ENCODE data around the gene CACNB2.
"Not testable (repeated sequence)": the region's sequence is repeated elsewhere in the genome, so short reads cannot be mapped to it uniquely, and the experiment has no call there.

CACNB2 gene

GRCh38 chr10:18134921-18135320 lies 5.3 kb upstream of the CACNB2 start:
- no peaks in the 10 kb centered on the region for H3K9me3 ChIP-seq (ENCODE audit: control insufficient read depth, insufficient read depth, low read length)
- no peaks in the 10 kb centered on the region for H3K36me3 ChIP-seq (ENCODE audit: insufficient read depth, low read length)
- H3K9ac ChIP-seq (ENCODE audit: low read depth, low read length): no peak overlapping the region
- peaks cover 19% of the 10 kb centered on the region for H3K4me1 ChIP-seq (ENCODE audit: insufficient read depth, low read length)

GRCh38 chr10:18136073-18136791 lies 4.0 kb upstream of the CACNB2 start:
- peaks cover 19% of the 10 kb centered on the region for H3K4me1 ChIP-seq (ENCODE audit: insufficient read depth, low read length)
- no peaks in the 10 kb centered on the region for H3K36me3 ChIP-seq (ENCODE audit: insufficient read depth, low read length)
- H3K9me3 ChIP-seq (ENCODE audit: control insufficient read depth, insufficient read depth, low read length): no peaks in the 10 kb centered on the region
- no peak overlapping the region for H3K9ac ChIP-seq (ENCODE audit: low read depth, low read length)

- Histone ChIP-seq H3K4me1 (ENCODE audit: insufficient read depth, low read length) (peaks cover 19% of the 10 kb centered on the region), H3K9ac (ENCODE audit: low read depth, low read length) (no peak overlapping the region), H3K9me3 (ENCODE audit: control insufficient read depth, insufficient read depth, low read length) (no peaks in the 10 kb centered on the region), H3K36me3 (ENCODE audit: insufficient read depth, low read length) (no peaks in the 10 kb centered on the region)
These were observed 3.1 kb upstream of the CACNB2 start for GRCh38 chr10:18137111-18137510.

GRCh38 chr10:18140957-18141845 lies 977 bp downstream of the CACNB2 start:
- Histone ChIP-seq H3K36me3 (ENCODE audit: insufficient read depth, low read length) (no peaks in the 10 kb centered on the region), H3K9ac (ENCODE audit: low read depth, low read length) (peak overlapping the region; percentile 92), H3K4me1 (ENCODE audit: insufficient read depth, low read length) (peaks cover under 1% of the 10 kb centered on the region; the same call in 1 of the 2 replicates), H3K9me3 (ENCODE audit: control insufficient read depth, insufficient read depth, low read length) (no peaks in the 10 kb centered on the region)

GRCh38 chr10:18142151-18142550 lies 1.9 kb downstream of the CACNB2 start:
- Histone ChIP-seq H3K9me3 (ENCODE audit: control insufficient read depth, insufficient read depth, low read length) (no peaks in the 10 kb centered on the region), H3K4me1 (ENCODE audit: insufficient read depth, low read length) (no peaks in the 10 kb centered on the region; the same call in 1 of the 2 replicates), H3K36me3 (ENCODE audit: insufficient read depth, low read length) (no peaks in the 10 kb centered on the region), H3K9ac (ENCODE audit: low read depth, low read length) (no peak overlapping the region)

GRCh38 chr10:18144396-18144795 lies 4.2 kb downstream of the CACNB2 start:
- H3K9ac ChIP-seq (ENCODE audit: low read depth, low read length): no peak overlapping the region
- H3K4me1 ChIP-seq (ENCODE audit: insufficient read depth, low read length): no peaks in the 10 kb centered on the region; the same call in 1 of the 2 replicates
- H3K36me3 ChIP-seq (ENCODE audit: insufficient read depth, low read length): no peaks in the 10 kb centered on the region
- no peaks in the 10 kb centered on the region for H3K9me3 ChIP-seq (ENCODE audit: control insufficient read depth, insufficient read depth, low read length)

GRCh38 chr10:18144928-18145327 lies 4.7 kb downstream of the CACNB2 start:
- Histone ChIP-seq H3K9ac (ENCODE audit: low read depth, low read length) (no peak overlapping the region), H3K36me3 (ENCODE audit: insufficient read depth, low read length) (no peaks in the 10 kb centered on the region), H3K9me3 (ENCODE audit: control insufficient read depth, insufficient read depth, low read length) (no peaks in the 10 kb centered on the region), H3K4me1 (ENCODE audit: insufficient read depth, low read length) (no peaks in the 10 kb centered on the region; the same call in 1 of the 2 replicates)

- no peaks in the 10 kb centered on the region for H3K36me3 ChIP-seq (ENCODE audit: insufficient read depth, low read length)
- no peaks in the 10 kb centered on the region for H3K9me3 ChIP-seq (ENCODE audit: control insufficient read depth, insufficient read depth, low read length)
- H3K4me1 ChIP-seq (ENCODE audit: insufficient read depth, low read length): no peaks in the 10 kb centered on the region; the same call in 1 of the 2 replicates
- no peak overlapping the region for H3K9ac ChIP-seq (ENCODE audit: low read depth, low read length)
These were observed 5.4 kb downstream of the CACNB2 start for GRCh38 chr10:18145652-18146051.

- no peaks in the 10 kb centered on the region; the same call in 1 of the 2 replicates for H3K4me1 ChIP-seq (ENCODE audit: insufficient read depth, low read length)
These were observed 9.1 kb downstream of the CACNB2 start for GRCh38 chr10:18149196-18149800.

GRCh38 chr10:18151356-18151890 lies 11.2 kb downstream of the CACNB2 start:
- H3K9ac ChIP-seq (ENCODE audit: low read depth, low read length): no peak overlapping the region
- H3K4me1 ChIP-seq (ENCODE audit: insufficient read depth, low read length): no peaks in the 10 kb centered on the region
- no peaks in the 10 kb centered on the region for H3K36me3 ChIP-seq (ENCODE audit: insufficient read depth, low read length)
- no peaks in the 10 kb centered on the region for H3K9me3 ChIP-seq (ENCODE audit: control insufficient read depth, insufficient read depth, low read length)

More at GRCh38 chr10:18149196-18149800, 9.1 kb downstream of the CACNB2 start:
- H3K36me3 ChIP-seq (ENCODE audit: insufficient read depth, low read length): no peaks in the 10 kb centered on the region
- H3K9me3 ChIP-seq (ENCODE audit: control insufficient read depth, insufficient read depth, low read length): no peaks in the 10 kb centered on the region
- no peak overlapping the region for H3K9ac ChIP-seq (ENCODE audit: low read depth, low read length)

- H3K9ac ChIP-seq (ENCODE audit: low read depth, low read length); H3K4me1 ChIP-seq (ENCODE audit: insufficient read depth, low read length); H3K36me3 ChIP-seq (ENCODE audit: insufficient read depth, low read length); H3K9me3 ChIP-seq (ENCODE audit: control insufficient read depth, insufficient read depth, low read length): not testable (repeated sequence)
These were observed 13.2 kb downstream of the CACNB2 start for GRCh38 chr10:18153381-18153780.

- Histone ChIP-seq H3K36me3 (ENCODE audit: insufficient read depth, low read length) (no peaks in the 10 kb centered on the region), H3K9me3 (ENCODE audit: control insufficient read depth, insufficient read depth, low read length) (no peaks in the 10 kb centered on the region), H3K4me1 (ENCODE audit: insufficient read depth, low read length) (no peaks in the 10 kb centered on the region), H3K9ac (ENCODE audit: low read depth, low read length) (no peak overlapping the region)
These were observed 15.1 kb downstream of the CACNB2 start for GRCh38 chr10:18155321-18155720.

GRCh38 chr10:18156797-18157196 lies 16.6 kb downstream of the CACNB2 start:
- not testable (repeated sequence) for H3K9me3 ChIP-seq (ENCODE audit: control insufficient read depth, insufficient read depth, low read length); H3K4me1 ChIP-seq (ENCODE audit: insufficient read depth, low read length); H3K36me3 ChIP-seq (ENCODE audit: insufficient read depth, low read length); H3K9ac ChIP-seq (ENCODE audit: low read depth, low read length)

- H3K36me3 ChIP-seq (ENCODE audit: insufficient read depth, low read length): no peaks in the 10 kb centered on the region
- H3K9me3 ChIP-seq (ENCODE audit: control insufficient read depth, insufficient read depth, low read length): no peaks in the 10 kb centered on the region
- H3K4me1 ChIP-seq (ENCODE audit: insufficient read depth, low read length): no peaks in the 10 kb centered on the region
- H3K9ac ChIP-seq (ENCODE audit: low read depth, low read length): no peak overlapping the region
These were observed 17.7 kb downstream of the CACNB2 start for GRCh38 chr10:18157881-18158280.

All from ES-I3 (cell line).